Body of pancreas (tissue), 4 donors: ENCODE measurements around the gene CRISP1. TPM values are rescaled to one million over a fixed set of nuclear protein-coding genes. Genes with fewer than 3 reads are reported as not detected.

Source experiments
- ATAC-seq: fragments of 150-250 bp; one replicate; pipeline ENCODE4 v1.9.1; 2016
- DNase-seq, 4 donors: peaks; one replicate each; pipeline ENCODE4 v3.0.0-alpha.2; 2019
- H3K27ac ChIP-seq, 4 donors: fragments of 200-600 bp; sonication (generic); 1 replicate in 3 of 4; 2 replicates in 1 of 4; pipeline versions ENCODE4 v1.5.1 to v1.6.1; 2016 to 2019; ENCODE audit warnings: mild to moderate bottlenecking in 1 of 4, mixed read lengths in 1 of 4, moderate library complexity in 1 of 4
- H3K27me3 ChIP-seq, 2 donors: fragments of 200-600 bp; sonication (generic); one replicate each; pipeline ENCODE4 v1.6.0; 2016; ENCODE audit warnings: mild to moderate bottlenecking in 1 of 2
- H3K36me3 ChIP-seq, 2 donors: fragments of 200-600 bp; sonication (generic); replicated peaks in 1 of 2; 2 replicates each; pipeline ENCODE4 v1.5.1; 2016; ENCODE audit warnings: low read depth in 2 of 2; ENCODE audit not compliant: insufficient read depth in 1 of 2
- H3K4me1 ChIP-seq: fragments of 200-600 bp; sonication (generic); one replicate; pipeline ENCODE4 v1.6.0; 2016
- H3K4me3 ChIP-seq, 2 donors: fragments of 200-600 bp; sonication (generic); 1 replicate in 1 of 2; 2 replicates in 1 of 2; pipeline ENCODE4 v1.5.1; 2016 to 2019
- H3K9me3 ChIP-seq, 3 donors: fragments of 200-600 bp; sonication (generic); 1 replicate in 2 of 3; 2 replicates in 1 of 3; pipeline ENCODE4 v1.5.1; 2016
- CTCF ChIP-seq, 7 experiments: fragments of 450-650 bp in 4 of 7; fragments of 200-600 bp in 3 of 7; sonication (generic) in 3 of 7; IDR thresholded peaks; one replicate each; pipeline ENCODE4 v1.5.1; 2016 to 2019; ENCODE audit warnings: antibody characterized with exemption in 7 of 7
- POLR2A ChIP-seq, 3 donors: fragments of 450-650 bp; IDR thresholded peaks; one replicate each; pipeline ENCODE4 v1.6.1; 2016; ENCODE audit warnings: antibody characterized with exemption in 3 of 3, mild to moderate bottlenecking in 2 of 3
- WGBS, 2 donors: methylation state at CpG; one replicate each; pipeline ENCODE4 v1.1.5; 2017; 5-methylcytosine and 5-hydroxymethylcytosine counted together
- intact Hi-C: fragments of 100-400 bp; cut with DNase I; formaldehyde crosslinking; loops from one replicate; pipeline ENCODE4 v1.15.1; 2023
- total RNA-seq, 2 donors: library from RNA; depleted of rRNA; stranded (reverse); fragments of >200 nt; gene quantifications; one replicate each; pipeline ENCODE4 v1.1.0, GENCODE V29; 2016

The CRISP1 gene
- total RNA-seq, 2 donors from 2014 or later: not detected

- Histone ChIP-seq H3K36me3 (no peaks in the 10 kb centered on the region), H3K27ac (no peak overlapping the region), H3K9me3 (no peaks in the 10 kb centered on the region), H3K27me3 (no peaks in the 10 kb centered on the region), H3K4me3 (no peak overlapping the region), H3K4me1 (no peaks in the 10 kb centered on the region)
- intact Hi-C loops: no loop called here
- TF ChIP-seq CTCF (IDR thresholded peaks at IDR 0.05) (no peak), POLR2A (IDR thresholded peaks at IDR 0.05) (no peak)
- WGBS, 2 donors: 56 to 65% methylated on average over 4 of the region's 4 CpGs
- ATAC-seq (no peak), DNase-seq (no peak)
These were observed 24.9 kb downstream of the CRISP1 start for GRCh38 chr6:49841424-49841823.

- no peaks in the 10 kb centered on the region for H3K27me3 ChIP-seq
- H3K36me3 ChIP-seq: no peaks in the 10 kb centered on the region
- DNase-seq (no peak), ATAC-seq (no peak)
- TF ChIP-seq CTCF (IDR thresholded peaks at IDR 0.05): no peak
- H3K27ac ChIP-seq: no peak overlapping the region
- no peaks in the 10 kb centered on the region for H3K9me3 ChIP-seq
- no peaks in the 10 kb centered on the region for H3K4me1 ChIP-seq
- intact Hi-C loops: no loop called here
- H3K4me3 ChIP-seq: no peak overlapping the region
- 73 to 82% methylated on average over 2 of the region's 2 CpGs for WGBS, 2 donors
These were observed 26.4 kb downstream of the CRISP1 start for GRCh38 chr6:49839957-49840356.

GRCh38 chr6:49839162-49839561 is 27.2 kb downstream of the CRISP1 start:
- 81% methylated on average over 2 of the region's 2 CpGs for WGBS, 2 donors
- DNase-seq (no peak), ATAC-seq (no peak)
- no peaks in the 10 kb centered on the region for H3K27me3 ChIP-seq
- H3K9me3 ChIP-seq: no peaks in the 10 kb centered on the region
- intact Hi-C loops: no loop called here
- TF ChIP-seq CTCF (IDR thresholded peaks at IDR 0.05) (no peak), POLR2A (IDR thresholded peaks at IDR 0.05) (no peak)
- H3K27ac ChIP-seq: no peak overlapping the region
- no peaks in the 10 kb centered on the region for H3K4me1 ChIP-seq
- H3K4me3 ChIP-seq: no peak overlapping the region
- H3K36me3 ChIP-seq: no peaks in the 10 kb centered on the region

- ATAC-seq (no peak), DNase-seq (no peak)
- Histone ChIP-seq H3K27me3 (no peaks in the 10 kb centered on the region), H3K27ac (no peak overlapping the region), H3K4me1 (no peaks in the 10 kb centered on the region), H3K36me3 (no peaks in the 10 kb centered on the region), H3K4me3 (no peak overlapping the region), H3K9me3 (no peaks in the 10 kb centered on the region)
- WGBS, 2 donors: 74 to 79% methylated on average over 3 of the region's 3 CpGs
- intact Hi-C loops: no loop called here
- no peak for TF ChIP-seq CTCF (IDR thresholded peaks at IDR 0.05)
- no peak for TF ChIP-seq POLR2A (IDR thresholded peaks at IDR 0.05)
These were observed 31.2 kb downstream of the CRISP1 start for GRCh38 chr6:49835140-49835539.

GRCh38 chr6:49833386-49833785 is 32.9 kb downstream of the CRISP1 start:
- Histone ChIP-seq H3K4me1 (no peaks in the 10 kb centered on the region), H3K36me3 (no peaks in the 10 kb centered on the region), H3K9me3 (no peaks in the 10 kb centered on the region), H3K27me3 (no peaks in the 10 kb centered on the region), H3K4me3 (no peak overlapping the region), H3K27ac (no peak overlapping the region)
- intact Hi-C loops: no loop called here
- WGBS, 2 donors: 64 to 90% methylated on average over 1 of the region's 1 CpG
- no peak for ATAC-seq
- no peak for DNase-seq
- no peak for TF ChIP-seq CTCF (IDR thresholded peaks at IDR 0.05)
- no peak for TF ChIP-seq POLR2A (IDR thresholded peaks at IDR 0.05)
